SW480 (cell line): ENCODE results near the gene ABCA13.

Experiments used
- DNase-seq: peaks from one replicate; pipeline ENCODE4 v3.0.0-alpha.2; 2016; ENCODE audit warnings: low spot score

ABCA13 gene

GRCh38 chr7:48428091-48428684 is 256.9 kb downstream of the ABCA13 start:
- no peak for DNase-seq

GRCh38 chr7:48429117-48429516 is 257.9 kb downstream of the ABCA13 start:
- no peak for DNase-seq

GRCh38 chr7:48438206-48438605 is 266.9 kb downstream of the ABCA13 start:
- DNase-seq, result no peak

GRCh38 chr7:48441848-48442492 is 270.7 kb downstream of the ABCA13 start:
- DNase-seq, result no peak

- no peak for DNase-seq
Observed at GRCh38 chr7:48443051-48443450, 271.8 kb downstream of the ABCA13 start.

- no peak for DNase-seq
Observed at GRCh38 chr7:48446721-48447120, 275.5 kb downstream of the ABCA13 start.

- no peak for DNase-seq
Observed at GRCh38 chr7:48452218-48452617, 281.0 kb downstream of the ABCA13 start.

GRCh38 chr7:48454750-48455192 is 283.5 kb downstream of the ABCA13 start:
- no peak for DNase-seq

- no peak for DNase-seq
Observed at GRCh38 chr7:48455363-48455762, 284.1 kb downstream of the ABCA13 start.

- DNase-seq, result no peak
Observed at GRCh38 chr7:48458701-48459524, 287.7 kb downstream of the ABCA13 start.

GRCh38 chr7:48466713-48467112 is 295.5 kb downstream of the ABCA13 start:
- DNase-seq, result no peak

- DNase-seq, result no peak
Observed at GRCh38 chr7:48471196-48471595, 299.9 kb downstream of the ABCA13 start.

GRCh38 chr7:48472640-48473039 is 301.4 kb downstream of the ABCA13 start:
- no peak for DNase-seq

GRCh38 chr7:48473205-48473865 is 302.1 kb downstream of the ABCA13 start:
- DNase-seq, result no peak

- no peak for DNase-seq
Observed at GRCh38 chr7:48481235-48481634, 310.0 kb downstream of the ABCA13 start.

GRCh38 chr7:48497521-48497920 is 326.3 kb downstream of the ABCA13 start:
- no peak for DNase-seq

GRCh38 chr7:48502021-48502420 is 330.8 kb downstream of the ABCA13 start:
- DNase-seq, result no peak

- DNase-seq, result no peak
Observed at GRCh38 chr7:48505051-48505450, 333.8 kb downstream of the ABCA13 start.

- DNase-seq, result no peak
Observed at GRCh38 chr7:48505466-48505865, 334.2 kb downstream of the ABCA13 start.

- no peak for DNase-seq
Observed at GRCh38 chr7:48506569-48506968, 335.3 kb downstream of the ABCA13 start.

- DNase-seq, result no peak
Observed at GRCh38 chr7:48511080-48511479, 339.8 kb downstream of the ABCA13 start.

GRCh38 chr7:48512892-48513291 is 341.6 kb downstream of the ABCA13 start:
- no peak for DNase-seq

GRCh38 chr7:48515171-48515570 is 343.9 kb downstream of the ABCA13 start:
- DNase-seq, result no peak
